NCI-H345 (cell line): ENCODE results near the gene FUT7.

ENCODE experiments used
- DNase-seq: peaks from one replicate; lab custom pipeline; 2025; lab: John Stamatoyannopoulos, UW

The FUT7 gene

DNA sequence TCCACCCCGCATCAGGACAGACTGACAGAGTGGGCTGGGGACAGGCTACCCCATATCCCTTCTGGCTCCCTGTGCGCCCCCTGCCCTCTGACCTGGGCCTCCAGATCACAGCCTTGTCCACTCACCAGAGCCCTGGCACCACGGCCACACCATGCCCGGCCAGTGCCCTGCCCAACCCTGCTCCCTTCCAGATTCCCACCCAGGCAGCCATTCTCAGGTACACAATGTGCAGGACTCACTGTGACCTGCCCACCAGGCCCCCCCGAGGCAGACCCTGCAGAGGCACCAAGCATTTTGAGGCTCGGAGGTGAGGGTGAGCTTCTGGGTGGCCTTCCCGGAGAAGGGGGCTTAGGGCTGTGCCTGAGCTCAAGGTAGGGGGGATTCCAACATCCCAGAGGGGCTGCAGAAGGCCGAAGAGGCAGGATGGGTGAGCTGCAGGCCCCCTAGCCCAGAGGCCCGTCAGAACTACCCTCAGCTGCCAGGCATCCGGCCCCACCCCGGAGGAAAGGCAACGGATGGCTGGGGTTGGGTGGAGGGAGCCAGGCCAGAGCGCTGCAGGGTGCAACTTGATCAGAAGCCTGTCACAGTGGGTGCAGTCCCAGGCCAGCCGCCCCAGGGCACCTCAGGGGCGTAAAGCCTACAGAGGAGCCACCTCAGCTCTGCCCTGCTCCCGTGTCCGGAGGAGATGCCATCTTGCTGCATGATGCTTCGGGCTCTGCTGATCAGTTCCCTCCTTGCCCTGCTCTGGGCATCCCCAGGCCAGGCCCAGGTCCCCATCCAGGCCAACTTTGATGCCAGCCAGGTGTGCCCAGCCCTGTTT lies 49.4 kb downstream of the FUT7 start, which contains the start of gene LCNL1:
Gene LCNL1 (plus strand): TSS at position 762 of the 820 bp plus-strand sequence. CDS start 594 bp downstream, outside the sequence.
- DNase-seq = no peak

DNA sequence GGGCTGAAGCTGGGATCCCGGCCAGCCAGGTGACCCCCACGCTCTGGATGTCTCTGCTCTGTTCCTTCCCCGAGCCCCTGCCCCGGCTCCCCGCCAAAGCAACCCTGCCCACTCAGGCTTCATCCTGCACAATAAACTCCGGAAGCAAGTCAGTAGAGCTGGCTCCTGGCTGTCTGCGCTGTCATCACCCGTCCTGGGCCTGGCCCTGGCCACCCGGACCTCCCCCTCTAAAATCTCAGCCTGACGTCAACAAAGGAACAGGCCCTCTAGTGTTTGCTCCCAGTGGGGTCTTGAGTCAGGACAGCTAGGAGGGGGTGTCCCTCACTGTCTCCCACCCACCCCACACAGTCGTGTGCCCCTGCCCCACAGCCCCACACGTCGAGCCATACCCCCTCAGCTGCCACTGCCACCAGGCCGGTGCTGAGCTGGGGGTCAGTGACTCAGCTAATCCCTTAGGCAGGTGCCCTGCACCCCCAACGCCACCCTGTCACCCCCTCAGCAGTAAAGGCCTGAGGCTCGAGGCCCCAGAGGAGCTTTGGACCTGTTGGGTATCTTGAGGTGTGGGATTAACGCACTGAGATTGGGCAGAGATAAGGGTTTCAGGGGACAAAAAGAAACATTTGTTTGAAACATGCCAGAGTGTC lies 50.2 kb downstream of the FUT7 start:
- DNase-seq = no peak

DNA sequence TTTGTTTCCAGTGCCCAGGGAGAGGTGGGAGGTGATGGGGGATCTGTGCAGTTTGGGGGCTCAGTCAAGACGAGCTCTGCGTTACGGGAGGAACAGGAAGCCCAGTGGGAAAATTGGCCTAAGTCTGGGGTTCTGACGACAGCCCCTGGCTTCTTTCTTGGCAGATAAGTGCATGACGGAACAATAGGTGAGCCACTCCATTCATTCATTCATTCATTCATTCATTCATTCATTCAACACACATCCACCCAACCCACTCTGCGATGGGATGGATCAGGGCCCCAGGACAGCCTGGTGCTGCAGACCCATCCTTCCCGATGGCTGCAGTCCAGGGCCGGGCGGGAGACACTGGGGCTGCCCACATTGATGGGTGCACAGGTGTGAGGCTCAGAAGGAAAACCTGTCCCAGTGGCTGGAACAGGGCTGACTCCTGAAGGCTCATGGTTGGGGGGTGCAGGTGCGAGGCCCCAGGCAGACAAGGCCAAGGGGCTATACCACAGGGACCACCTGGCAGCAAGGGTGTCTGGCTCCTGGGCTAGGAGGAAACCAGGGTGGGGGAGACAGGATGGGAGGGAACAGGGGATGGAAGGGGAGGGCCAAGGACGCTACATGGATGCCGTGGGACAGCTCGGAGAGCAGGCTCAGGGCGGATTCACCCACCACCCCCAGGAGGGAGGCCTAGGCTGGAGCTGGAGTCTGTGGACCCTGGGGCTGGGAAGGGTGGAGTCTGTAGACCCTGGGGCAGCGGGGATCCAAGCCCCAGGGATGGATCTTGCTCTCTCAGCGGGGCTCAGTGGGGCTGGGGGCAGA lies 51.0 kb downstream of the FUT7 start:
- no peak for DNase-seq
